ENCODE measurements around the gene LGALS3BP.

LGALS3BP gene

GRCh38 chr17:78998311-78999055, 18.8 kb upstream of the LGALS3BP start:
- DNase-seq = no peak

DNA sequence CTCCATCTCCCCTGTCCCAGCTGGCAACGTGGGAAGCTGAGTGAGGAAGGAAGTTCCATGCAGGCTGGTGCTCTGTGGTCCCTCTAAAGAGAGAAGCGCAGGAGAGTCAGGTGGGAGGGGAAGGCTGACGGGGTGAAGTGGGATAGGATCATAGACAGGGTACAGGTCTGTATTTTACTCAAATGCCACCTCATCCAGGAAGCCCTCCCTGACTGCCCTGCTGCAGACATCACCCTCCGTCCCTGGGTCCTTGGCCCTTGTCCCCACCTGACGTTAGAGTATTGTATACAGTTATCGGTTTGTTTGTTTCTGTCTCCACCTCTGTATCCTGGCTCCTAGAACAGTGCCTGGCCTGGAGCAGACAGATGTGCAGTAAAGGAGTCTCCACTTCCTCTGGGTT, 18.2 kb upstream of the LGALS3BP start:
- no peak for DNase-seq

DNA sequence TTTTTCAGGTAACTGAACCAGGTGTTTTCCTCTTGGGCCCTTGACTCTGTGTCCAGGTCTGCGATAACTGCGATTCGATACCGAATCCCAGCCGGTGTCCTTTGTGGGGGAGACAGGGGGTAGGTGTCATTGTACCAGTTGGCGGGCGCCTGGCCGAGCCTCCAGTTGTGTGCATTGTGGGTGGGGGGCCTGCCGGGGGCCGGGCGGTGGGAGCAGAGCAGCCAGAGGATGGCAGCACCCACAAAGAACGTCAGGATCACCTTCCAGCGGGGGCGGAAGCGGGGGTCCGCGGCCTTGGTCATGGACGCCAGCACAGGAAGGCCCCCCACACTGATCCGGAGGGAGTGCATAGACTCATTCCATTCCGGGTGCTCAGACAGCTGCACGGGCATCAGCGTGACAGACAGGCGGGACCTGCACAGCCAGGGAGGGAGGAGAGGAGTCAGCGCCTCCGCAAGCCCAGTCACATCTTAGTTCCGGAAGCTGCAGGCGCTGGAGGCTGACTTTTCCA, 17.6 kb upstream of the LGALS3BP start:
- no peak for DNase-seq

- DNase-seq = no peak
These were observed 17.1 kb upstream of the LGALS3BP start for GRCh38 chr17:78996781-78997201.

DNA sequence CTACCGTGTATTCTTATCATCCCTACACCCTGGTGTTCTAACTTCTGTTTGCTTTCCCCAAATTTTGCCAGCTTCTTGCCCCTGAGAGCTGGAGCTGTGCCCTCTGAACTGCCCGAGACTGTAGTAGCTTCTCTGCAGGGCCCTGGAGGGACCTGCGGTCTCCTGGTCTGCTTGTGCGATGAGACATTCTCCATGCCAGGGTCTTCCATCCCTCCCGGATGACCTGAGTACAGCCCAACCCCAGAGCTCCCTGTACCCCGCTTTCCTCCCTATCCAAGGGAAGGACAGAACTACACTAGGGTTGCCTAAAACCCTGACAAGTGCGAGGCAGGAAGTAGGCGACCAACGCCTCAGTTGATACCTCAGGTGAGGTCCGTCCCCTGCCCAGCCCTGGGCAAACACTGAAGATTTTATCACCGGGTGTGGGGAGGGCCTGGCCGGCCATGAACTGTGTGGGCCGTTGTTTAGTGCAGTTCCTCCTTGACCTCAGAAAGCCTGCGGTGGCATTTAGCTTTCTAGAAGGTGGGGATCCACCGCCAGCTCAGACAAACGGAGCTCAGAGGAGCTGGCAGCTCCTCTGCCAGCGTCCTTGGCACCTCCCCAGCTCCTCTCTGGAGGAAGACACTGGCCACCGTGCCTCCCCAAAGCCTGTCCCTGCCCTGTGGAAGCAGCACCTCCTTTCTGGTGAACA, 16.2 kb upstream of the LGALS3BP start:
- no peak for DNase-seq

- DNase-seq = no peak
These were observed 15.5 kb upstream of the LGALS3BP start for GRCh38 chr17:78995022-78995760.

GRCh38 chr17:78993981-78994671, 14.4 kb upstream of the LGALS3BP start:
- DNase-seq = no peak

DNA sequence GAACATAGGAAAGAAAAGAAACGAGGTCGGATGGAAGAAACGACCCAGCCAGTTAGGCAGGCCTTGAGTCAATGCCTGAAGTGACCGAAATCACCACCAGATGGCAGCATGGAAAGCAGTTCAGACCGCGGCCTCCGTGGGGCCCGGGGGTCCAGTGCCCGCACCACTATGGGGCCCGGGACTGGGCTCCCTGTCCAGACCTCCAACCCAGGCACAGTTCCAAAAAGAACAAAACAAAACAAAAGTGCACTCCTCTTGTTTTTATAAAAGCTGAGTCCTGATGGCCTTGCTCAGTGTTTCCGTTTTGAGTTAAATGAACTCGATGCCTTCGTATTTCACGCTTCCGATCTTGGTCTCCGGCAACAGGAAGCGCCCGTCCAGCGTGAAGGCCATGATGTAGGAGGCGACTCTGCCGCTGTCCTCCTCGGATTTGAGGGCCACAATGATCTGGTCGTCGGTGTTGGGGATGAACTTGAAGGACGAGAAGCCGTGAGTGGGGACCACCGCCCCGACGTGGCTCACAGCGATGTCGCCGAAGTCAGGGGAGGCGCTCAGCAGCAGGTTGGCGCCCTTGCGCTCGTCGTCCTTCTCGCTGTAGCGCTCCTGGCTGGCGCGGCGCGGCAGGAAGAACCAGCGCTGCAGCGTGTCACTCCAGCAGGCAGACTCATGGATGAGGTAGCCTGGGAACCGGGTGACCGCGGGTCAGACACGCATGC, 13.7 kb upstream of the LGALS3BP start:
- peak; percentile 9 for DNase-seq

GRCh38 chr17:78992542-78993212, 13.0 kb upstream of the LGALS3BP start:
- no peak for DNase-seq

- no peak for DNase-seq
These were observed 12.3 kb upstream of the LGALS3BP start for GRCh38 chr17:78991906-78992532.

DNA sequence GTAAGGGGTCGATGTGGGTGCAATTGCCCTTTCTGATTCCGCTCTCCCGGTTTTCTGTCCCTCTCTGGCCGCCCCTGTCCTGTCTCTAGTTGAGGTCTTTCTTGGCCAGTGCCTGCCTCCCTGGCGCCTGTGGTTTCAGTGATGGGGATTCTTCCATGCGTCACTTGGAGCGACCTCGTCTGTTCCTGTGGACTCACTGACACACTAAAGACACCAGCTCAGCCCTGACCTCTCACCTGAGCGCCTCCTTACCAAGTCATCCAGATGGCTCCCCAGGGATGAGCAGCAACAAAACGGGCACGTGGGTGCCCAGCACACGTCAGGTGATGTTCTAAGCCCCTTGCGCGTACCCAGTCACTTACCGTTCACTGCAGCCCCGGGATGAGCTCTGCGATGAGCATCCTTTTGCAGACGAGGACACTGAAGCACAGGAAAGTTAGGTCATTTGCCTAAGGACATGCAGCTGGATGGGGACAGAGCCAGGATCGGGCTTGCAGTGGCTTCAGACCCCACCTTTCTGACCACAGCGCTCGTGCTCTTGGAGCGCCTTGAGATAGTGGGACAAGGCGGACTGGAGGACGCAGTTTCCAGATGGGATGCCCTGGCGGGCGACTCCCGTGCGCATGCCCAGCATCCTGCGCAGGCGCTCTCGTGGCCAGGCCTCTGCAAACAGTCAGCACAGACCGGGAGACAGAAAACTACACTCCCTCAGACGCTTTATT, 11.5 kb upstream of the LGALS3BP start:
- DNase-seq = no peak

- no peak for DNase-seq
These were observed 10.8 kb upstream of the LGALS3BP start for GRCh38 chr17:78990349-78991016.

DNA sequence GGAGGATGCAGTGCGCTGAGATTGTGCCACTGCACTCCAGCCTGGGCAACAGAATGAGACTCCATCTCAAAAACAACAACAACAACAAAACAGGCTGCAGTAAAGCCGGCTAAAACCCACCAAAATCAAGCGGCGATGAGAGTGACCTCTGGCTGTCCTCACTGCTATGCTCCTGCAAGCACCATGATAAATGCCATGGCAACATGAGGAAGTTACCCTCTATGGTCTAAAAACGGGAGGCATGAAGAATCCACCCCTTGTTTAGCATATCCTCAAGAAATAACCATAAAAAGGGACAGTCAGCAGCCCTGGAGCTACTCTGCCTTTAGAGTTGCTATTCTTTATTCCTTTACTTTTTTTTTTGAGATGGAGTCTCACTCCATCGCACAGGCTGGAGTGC, 8.4 kb upstream of the LGALS3BP start:
- DNase-seq = no peak

DNA sequence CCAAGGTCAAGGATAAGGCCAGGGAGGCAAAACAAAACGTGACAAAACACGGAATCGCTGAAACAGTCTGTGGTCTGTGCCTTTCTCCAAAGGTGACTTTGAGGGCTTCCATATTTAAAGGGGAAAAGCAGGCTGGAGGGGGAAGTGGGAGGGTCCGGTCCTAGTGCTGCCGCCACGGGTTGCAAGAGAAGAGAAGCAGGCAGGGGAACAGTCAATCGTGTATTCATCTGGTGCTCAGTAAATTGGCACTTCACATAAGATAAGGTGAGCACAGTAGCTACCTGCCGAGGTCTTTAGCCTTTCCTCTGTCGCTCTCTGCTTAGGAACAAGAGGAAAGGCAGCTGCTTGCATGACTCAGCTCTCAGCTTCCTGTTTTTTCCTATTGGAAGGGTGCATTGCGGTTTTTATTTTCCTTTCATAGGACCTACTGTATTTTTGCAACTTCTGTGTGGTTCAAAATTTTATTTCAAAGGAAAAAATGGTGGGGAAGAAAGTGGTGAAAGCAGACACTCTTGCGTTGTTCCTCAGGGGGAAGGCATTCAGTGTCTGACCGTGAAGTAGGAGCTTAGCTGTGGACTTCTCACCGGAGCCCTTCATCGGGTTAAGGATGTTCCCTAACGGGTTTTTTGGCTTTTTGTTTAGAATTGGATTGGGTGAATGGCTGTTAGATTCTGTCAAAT, 7.1 kb upstream of the LGALS3BP start:
- peak; percentile 37 for DNase-seq

DNA sequence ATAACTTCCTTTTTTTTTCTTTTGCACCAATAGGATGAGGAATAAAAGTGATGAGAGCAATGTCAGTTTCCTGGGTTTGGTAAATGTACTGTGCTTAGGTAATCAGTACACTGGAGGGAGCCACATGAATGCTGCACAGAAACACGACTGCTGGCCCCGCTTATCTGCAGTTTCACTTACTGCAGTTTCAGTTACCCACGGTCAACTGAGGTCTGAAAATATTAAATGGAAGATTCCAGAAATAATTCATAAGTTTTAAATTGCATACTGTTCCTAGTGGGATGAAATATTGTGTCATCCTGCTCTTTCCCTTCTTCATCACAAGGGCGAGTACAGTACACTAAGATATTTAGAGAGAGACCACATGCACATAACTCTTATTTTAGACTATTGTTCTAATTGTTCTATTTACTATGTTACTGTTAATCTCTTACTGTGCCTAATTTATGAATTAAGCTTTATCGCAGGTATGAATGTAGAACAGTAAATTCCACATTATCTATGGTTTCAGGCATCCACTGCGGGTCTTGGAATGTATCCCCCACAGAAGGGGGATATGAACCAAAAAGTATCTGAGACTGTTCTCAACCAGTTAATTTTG, 6.4 kb upstream of the LGALS3BP start:
- peak; percentile 36 for DNase-seq

DNA sequence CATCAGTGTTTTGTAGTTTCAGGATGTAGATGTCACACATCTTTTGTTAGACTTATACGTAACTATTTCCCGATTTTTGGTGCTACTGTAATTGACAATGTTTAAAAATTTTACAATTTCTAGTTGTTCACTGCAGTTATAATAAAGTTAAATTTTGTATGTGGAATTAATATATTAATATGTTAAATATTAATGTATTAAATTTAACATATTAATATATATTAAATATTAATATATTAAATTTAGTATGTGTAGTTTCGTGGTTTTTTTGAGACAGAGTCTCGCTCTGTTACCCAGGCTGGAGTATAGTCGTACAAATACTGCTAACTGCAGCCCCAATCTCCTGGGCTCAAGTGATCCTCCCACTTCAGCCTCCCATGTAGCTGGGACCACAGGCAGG, 5.7 kb upstream of the LGALS3BP start:
- no peak for DNase-seq

DNA sequence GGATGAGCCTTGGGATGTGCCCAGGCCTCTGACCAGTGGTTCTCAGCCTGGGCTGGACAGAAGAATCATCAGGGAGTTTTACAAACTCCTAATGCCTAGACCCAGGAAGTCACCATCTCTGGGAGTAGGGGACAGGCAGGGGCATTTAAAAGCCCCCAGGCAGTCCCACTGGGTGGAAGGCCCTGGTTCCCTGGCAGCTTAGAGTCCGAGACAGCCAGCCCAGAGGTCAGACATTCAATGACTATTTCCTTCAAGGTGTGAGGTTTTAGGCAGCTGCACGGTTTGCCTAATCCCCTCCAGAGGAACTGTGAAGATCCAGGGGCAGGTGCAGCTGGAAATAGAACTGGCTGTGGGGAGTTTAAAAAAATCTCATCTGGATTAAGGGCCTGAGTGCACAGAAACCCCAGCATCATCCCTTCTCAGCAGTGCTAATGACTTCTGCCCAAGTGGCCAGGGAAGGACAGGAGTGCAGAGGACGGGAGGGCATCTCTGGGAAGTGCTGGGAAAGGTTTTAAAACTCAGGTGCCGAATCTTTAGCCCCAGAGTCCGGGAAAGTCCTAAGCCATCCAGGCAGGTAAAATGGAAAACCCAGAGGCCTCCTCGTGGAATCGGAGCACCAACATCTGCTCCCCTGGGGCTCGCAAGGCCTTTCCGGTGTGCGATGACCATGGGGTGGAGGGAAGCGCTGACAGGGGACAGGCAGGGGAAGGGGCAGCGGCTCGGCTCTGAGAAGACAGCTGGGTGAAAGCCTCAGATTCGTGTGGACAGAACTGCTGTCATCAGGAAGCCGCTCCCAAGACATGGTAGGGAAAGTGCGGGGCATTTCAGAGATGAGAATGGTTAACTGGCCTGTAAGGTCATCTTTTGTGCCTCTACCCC, 1.5 kb upstream of the LGALS3BP start:
- DNase-seq = no peak

DNA sequence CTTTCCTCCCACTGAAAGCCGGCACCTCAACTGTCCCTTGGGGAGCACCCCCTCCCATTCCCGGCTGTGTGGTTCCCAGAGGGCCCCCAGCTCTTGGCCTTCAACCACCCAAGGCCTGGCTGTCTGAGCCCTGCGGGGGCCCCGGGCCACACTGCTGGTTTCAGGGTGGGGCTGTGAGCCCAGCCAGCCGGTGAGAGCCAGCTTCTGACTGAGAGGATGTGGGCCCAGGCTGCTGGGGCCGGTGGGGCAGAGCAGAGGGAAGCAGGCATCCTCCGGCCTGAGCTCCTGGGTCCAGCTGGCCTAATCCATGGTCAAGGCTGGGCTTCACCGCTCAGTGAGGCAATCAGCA, 875 bp upstream of the LGALS3BP start:
- DNase-seq = no peak
